ENCODE results near the gene TOE1.

GRCh38 chr1:45345014-45345413, 5.0 kb downstream of the TOE1 start:
- TF ChIP-seq CTCF (conservative IDR thresholded peaks at IDR 0.05; ENCODE audit: low read depth, low read length) = no peak
- TF ChIP-seq EZH2 (IDR thresholded peaks at IDR 0.05; ENCODE audit: low read length, unreplicated experiment) = no peak
- TF ChIP-seq EZH2phosphoT487 (IDR thresholded peaks at IDR 0.05; ENCODE audit: borderline replicate concordance, low read length) = no peak
